GM12878 (cell line): ENCODE measurements around the gene TOX2. TPM values are rescaled to one million over a fixed set of nuclear protein-coding genes. Genes with fewer than 3 reads are reported as not detected.

Experiments
- ATAC-seq: fragments of 200-7000 bp; cut with Tn5 transposase; 3 replicates; pipeline ENCODE4 v1.9.1; 2020; ENCODE audit warnings: mild to moderate bottlenecking, moderate library complexity
- BruUV-seq: library from RNA; stranded (reverse); fragments of 400-500 nt; replicated peaks from 2 replicates; lab custom pipeline; 2021; lab: Mats Ljungman, UMichigan
- CTCF ChIA-PET: fragments of 300-600 bp; sonication (Branson Sonifier 250); formaldehyde crosslinking; extraction: SDS; loops from one replicate; lab custom pipeline; 2021; ENCODE audit warnings: inconsistent platforms; lab: Yijun Ruan, JAX
- POLR2A ChIA-PET: fragments of 350-600 bp; formaldehyde crosslinking; extraction: SDS; loops from one replicate; lab custom pipeline; 2021; ENCODE audit warnings: inconsistent platforms; lab: Charles Lee
- RAD21 ChIA-PET: fragments of 300-600 bp; sonication (Branson Sonifier 250); formaldehyde crosslinking; loops from one replicate; lab custom pipeline; 2023; ENCODE audit warnings: antibody characterized with exemption; ENCODE audit not compliant: unreplicated experiment; lab: Charles Lee
- SMC1A ChIA-PET: fragments of 300-600 bp; sonication (Branson Sonifier 250); formaldehyde crosslinking; loops from one replicate; lab custom pipeline; 2023; ENCODE audit not compliant: unreplicated experiment, uncharacterized antibody; lab: Charles Lee
- DNase-seq: peaks from one replicate; pipeline ENCODE4 v3.0.0-alpha.2; 2011; ENCODE audit warnings: low read depth, low spot score
- FAIRE-seq: peaks from 3 replicates; lab custom pipeline; 2011; peaks lifted over from hg19 to GRCh38; lab: Jason Lieb, UNC
- H2AFZ ChIP-seq: 2 replicates; pipeline ENCODE4 v1.6.0; 2011; ENCODE audit warnings: low read depth, low read length, control low read depth; ENCODE audit not compliant: control insufficient read depth
- H3K27ac ChIP-seq: 2 replicates; pipeline ENCODE4 v1.5.1; 2011; ENCODE audit warnings: control low read depth; ENCODE audit not compliant: control insufficient read depth, insufficient read depth
- H3K27me3 ChIP-seq, 2 experiments: replicated peaks in 1 of 2; 2 replicates each; pipeline versions ENCODE4 v1.6.0 to v1.6.1; 2011; ENCODE audit warnings: low read length in 1 of 2; ENCODE audit not compliant: control insufficient read depth in 2 of 2, insufficient read depth in 2 of 2
- H3K36me3 ChIP-seq, 2 experiments: 2 replicates each; pipeline ENCODE4 v1.5.1; 2011; ENCODE audit warnings: low read length in 1 of 2; ENCODE audit not compliant: control insufficient read depth in 2 of 2, insufficient read depth in 2 of 2
- H3K4me1 ChIP-seq: 2 replicates; pipeline ENCODE4 v1.6.1; 2011; ENCODE audit warnings: mild to moderate bottlenecking, low read length, moderate library complexity, mixed read lengths; ENCODE audit not compliant: control insufficient read depth, insufficient read depth
- H3K4me2 ChIP-seq: 2 replicates; pipeline ENCODE4 v1.6.0; 2011; ENCODE audit warnings: control low read depth; ENCODE audit not compliant: control insufficient read depth, insufficient read depth
- H3K4me3 ChIP-seq: fragments of 200-600 bp; sonication (generic); 2 replicates; pipeline ENCODE4 v1.5.1; 2016
- H3K79me2 ChIP-seq: 2 replicates; pipeline ENCODE4 v1.6.0; 2011; ENCODE audit warnings: low read length; ENCODE audit not compliant: control insufficient read depth, insufficient read depth
- H3K9ac ChIP-seq: 2 replicates; pipeline ENCODE4 v1.8.0; 2011; ENCODE audit warnings: low read length, control low read depth, mixed read lengths; ENCODE audit not compliant: control insufficient read depth, insufficient read depth
- H3K9me3 ChIP-seq: replicated peaks from 3 replicates; pipeline ENCODE4 v1.5.1; 2011; ENCODE audit warnings: mild to moderate bottlenecking, low read length; ENCODE audit not compliant: control insufficient read depth, insufficient read depth
- H4K20me1 ChIP-seq: 2 replicates; pipeline ENCODE4 v1.6.0; 2011; ENCODE audit not compliant: control insufficient read depth, insufficient read depth
- ATF3 ChIP-seq: IDR thresholded peaks from 2 replicates; pipeline ENCODE4 v1.6.1; 2011; ENCODE audit warnings: low read depth, mild to moderate bottlenecking, low read length, moderate library complexity, borderline replicate concordance; ENCODE audit errors: extremely low read depth
- BRCA1 ChIP-seq: IDR thresholded peaks from 2 replicates; pipeline ENCODE4 v1.6.1; 2011; ENCODE audit warnings: low read depth, low read length, improper control_type of control experiment
- HDAC6 ChIP-seq: fragments of 200-600 bp; sonication (generic); IDR thresholded peaks from one replicate; pipeline ENCODE4 v1.8.0; 2017; ENCODE audit warnings: antibody characterized with exemption; ENCODE audit not compliant: unreplicated experiment
- HDGF ChIP-seq: fragments of 450-650 bp; IDR thresholded peaks from 2 replicates; pipeline ENCODE4 v1.6.1; 2016; ENCODE audit warnings: antibody characterized with exemption
- IKZF1 ChIP-seq: fragments of 450-650 bp; conservative IDR thresholded peaks from 2 replicates; pipeline ENCODE4 v1.6.1; 2017; ENCODE audit warnings: antibody characterized with exemption, mild to moderate bottlenecking
- MEF2B ChIP-seq: fragments of 450-650 bp; IDR thresholded peaks from 2 replicates; pipeline ENCODE4 v1.6.1; 2018; ENCODE audit warnings: mild to moderate bottlenecking, moderate library complexity; ENCODE audit not compliant: partially characterized antibody, poor library complexity, severe bottlenecking
- MLLT1 ChIP-seq: fragments of 450-650 bp; IDR thresholded peaks from 2 replicates; pipeline ENCODE4 v1.6.1; 2016; ENCODE audit warnings: mild to moderate bottlenecking
- POLR2AphosphoS2 ChIP-seq: IDR thresholded peaks from 2 replicates; pipeline ENCODE4 v1.6.1; 2011; ENCODE audit warnings: low read depth, mild to moderate bottlenecking, low read length, improper control_type of control experiment, moderate library complexity
- WGBS: methylation state at CpG from one replicate; pipeline ENCODE4 v1.1.6; 2016; ENCODE audit warnings: low lambda C conversion rate; ENCODE audit not compliant: insufficient replicate concordance, insufficient coverage; ENCODE audit errors: missing lambda C conversion rate; 5-methylcytosine and 5-hydroxymethylcytosine counted together
- in situ Hi-C: fragments of 300-500 bp; cut with MboI; formaldehyde crosslinking; loops from 9 replicates; pipeline ENCODE4 v1.14.3; 2018; ENCODE audit warnings: mixed read lengths
- intact Hi-C: fragments of 100-400 bp; cut with micrococcal nuclease; formaldehyde crosslinking; loops from one replicate; pipeline ENCODE4 v1.14.2; 2022; ENCODE audit not compliant: unreplicated experiment
- polyA plus RNA-seq, 11 experiments: library from polyadenylated mRNA; depleted of rRNA in 4 of 11; unstranded in 6 of 11; stranded (reverse) in 5 of 11; fragments of >200 nt; fragmentation: Nextera tagmentation in 4 of 11; fragmentation: Illumina TruSeq in 1 of 11; extraction: Ambion mirVana in 4 of 11; extraction: Trizol in 1 of 11; gene quantifications; 1 replicate in 1 of 11; 2 replicates in 10 of 11; pipeline versions ENCODE4 v1.2.1 to v1.2.3, GENCODE V29; 2011 to 2016; ENCODE audit warnings: inconsistent platforms in 2 of 11, missing spikeins in 2 of 11, low read depth in 1 of 11
- total RNA-seq, 4 experiments: library from RNA; depleted of rRNA in 3 of 4; stranded (reverse); fragments of >200 nt in 3 of 4; fragmentation: Illumina TruSeq in 1 of 4; extraction: Trizol in 1 of 4; gene quantifications; 2 replicates each; pipeline versions ENCODE4 v1.2.1 to v1.2.3, GENCODE V29; 2013 to 2021
- TF ChIP-seq, protein P1 (sequence below): fragments of 450-650 bp; IDR thresholded peaks from 2 replicates; pipeline ENCODE4 v1.6.1; 2018; ENCODE audit warnings: mild to moderate bottlenecking, low read depth, moderate library complexity; ENCODE audit not compliant: partially characterized antibody

TOX2 gene
- total and polyA plus RNA-seq, 10 of the 15 experiments (the other 5 are each of a cell fraction or from before 2014, with no cell fraction given), result 2.6 to 40.5 (median 7.9) TPM

DNA sequence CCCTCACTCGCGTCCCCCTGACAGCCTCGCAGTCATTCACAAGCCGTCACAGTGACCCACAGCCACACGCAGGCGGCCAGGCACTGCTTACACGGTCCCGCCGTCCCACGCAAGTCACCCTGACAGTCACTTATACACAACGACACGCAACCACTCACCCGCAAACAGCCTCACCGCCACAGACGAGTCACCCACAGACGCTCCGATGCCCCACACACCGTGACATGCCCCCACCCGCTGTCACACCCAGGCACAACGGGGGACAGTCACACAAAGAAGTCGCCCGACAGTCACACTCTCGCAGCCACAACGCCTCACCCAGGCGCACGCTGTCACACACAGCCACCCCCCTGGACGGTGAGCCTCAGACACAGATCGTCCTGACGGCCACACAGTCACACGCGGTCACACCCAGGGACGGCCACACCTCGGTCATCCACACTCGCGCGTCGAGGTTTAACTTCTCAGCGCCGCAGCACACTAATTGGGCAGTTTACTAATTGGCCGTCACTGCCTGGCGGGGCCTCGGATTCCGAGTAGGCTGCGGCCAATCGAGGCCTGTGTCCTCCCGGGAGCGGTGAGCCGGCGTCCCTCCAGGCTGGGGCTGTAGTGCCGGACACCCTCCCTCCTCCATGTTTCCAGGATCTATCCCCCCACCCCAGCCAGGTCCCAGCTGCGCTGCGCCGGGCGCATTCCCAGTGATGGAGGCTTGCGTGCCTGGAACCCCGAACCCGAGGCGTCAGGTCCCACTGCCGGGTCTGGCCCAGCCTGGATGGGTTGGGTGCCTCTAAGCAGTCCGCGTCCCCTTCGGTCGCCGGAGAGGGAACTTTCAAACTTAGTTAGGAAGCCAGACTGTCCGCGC is 790 bp downstream of the TOX2 start (continued):
- TF ChIP-seq POLR2AphosphoS2, result no peak

DNA sequence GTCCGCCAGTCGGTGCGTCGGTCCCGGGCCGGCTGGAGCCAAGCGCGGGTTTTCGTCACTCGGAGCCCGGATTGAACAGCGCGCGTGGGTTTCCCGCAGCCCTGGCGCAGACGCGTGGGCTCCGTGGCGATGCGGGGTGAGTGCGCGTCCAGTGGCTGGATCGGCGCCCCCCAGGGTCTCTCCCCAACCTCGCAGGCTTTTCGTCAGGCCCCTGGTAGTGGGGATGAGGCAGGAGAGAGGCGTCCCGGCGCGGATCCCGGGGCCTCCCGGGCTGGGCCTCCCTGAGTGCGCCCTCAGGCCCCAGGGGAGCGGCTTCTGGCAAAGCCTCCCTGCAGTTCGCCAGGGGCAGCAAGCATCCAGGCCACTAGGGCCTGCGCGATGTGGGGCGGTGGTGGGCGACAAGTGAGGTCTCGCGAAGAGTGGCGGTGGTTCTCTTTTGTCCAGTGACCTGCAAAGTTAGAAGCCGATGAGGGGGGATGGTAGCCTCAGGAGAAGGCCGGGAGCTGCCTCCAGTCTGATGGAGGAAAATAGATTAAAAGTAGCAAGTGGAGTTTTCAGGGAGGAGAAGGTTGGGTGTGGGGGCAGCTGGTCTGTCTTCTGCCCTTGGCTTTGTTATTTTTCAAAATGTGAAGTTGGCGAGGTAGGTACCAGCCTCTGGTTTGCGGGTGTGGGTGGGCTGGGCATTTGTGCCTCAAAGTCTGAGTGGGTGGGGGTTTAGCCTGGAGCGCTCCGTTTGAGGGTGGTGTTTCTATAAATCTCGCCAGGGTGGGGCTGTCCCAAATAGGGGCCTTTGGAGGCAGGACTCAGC is 1.6 kb downstream of the TOX2 start:
- 6% methylated on average over 38 of the region's 50 CpGs for WGBS
- Histone ChIP-seq H3K4me2 (peak overlapping the region; percentile 89), H3K79me2 (no peaks in the 10 kb centered on the region), H3K27me3 (peaks cover 0 to 4% of the 10 kb centered on the region in 2 experiments; a peak in 2 of 4 replicates), H4K20me1 (no peaks in the 10 kb centered on the region; the same call in 1 of the 2 replicates), H3K27ac (peak overlapping the region; percentile 28; the same call in 1 of the 2 replicates), H3K4me1 (peaks cover 23% of the 10 kb centered on the region), H3K4me3 (peak overlapping the region; percentile 50; the same call in 1 of the 2 replicates), H3K9me3 (peaks cover 2% of the 10 kb centered on the region; the same call in 2 of the 3 replicates), H2AFZ (no peak overlapping the region; the same call in 1 of the 2 replicates), H3K9ac (peak overlapping the region; percentile 52; the same call in 1 of the 2 replicates), H3K36me3 (no peaks in the 10 kb centered on the region)
- ATAC-seq (peak; percentile 34), FAIRE-seq (no peak), DNase-seq (no peak)
- ChIA-PET POLR2A (interaction anchor here (0.6 to 3.3 kb wide), 11 partner anchors 9 to 459 kb away, joined by 3 to 13 read pairs (median 5); no protein-coding TSS in a partner anchor), SMC1A (interaction anchor here (0.7 to 7.5 kb wide), 10 partner anchors 10 to 166 kb away, joined by 3 to 68 read pairs (median 4); no protein-coding TSS in a partner anchor), RAD21 (interaction anchor here (1.0 to 6.8 kb wide), 11 partner anchors 12 to 205 kb away, joined by 3 to 57 read pairs (median 5); no protein-coding TSS in a partner anchor), CTCF (interaction anchor here (0.9 to 5.9 kb wide), 4 partner anchors 10 to 166 kb away, joined by 3 to 40 read pairs (median 6); no protein-coding TSS in a partner anchor)
- in situ Hi-C loops, result no loop called here
- intact Hi-C loops, result loop anchor here (5.0 kb wide), 2 partner anchors 74 to 166 kb away; no protein-coding TSS in a partner anchor
- BruUV-seq, result TSS peak; percentile 67
- 0 out of 2 replicates have a peak, but pooled peaks have one; percentile 12 for TF ChIP-seq HDGF
- no peak for TF ChIP-seq ATF3
- peak; percentile 9; the same call in 1 of the 2 replicates for TF ChIP-seq IKZF1
- peak; percentile 51 for TF ChIP-seq HDAC6
- TF ChIP-seq BRCA1, result no peak
- TF ChIP-seq, protein P1, sequence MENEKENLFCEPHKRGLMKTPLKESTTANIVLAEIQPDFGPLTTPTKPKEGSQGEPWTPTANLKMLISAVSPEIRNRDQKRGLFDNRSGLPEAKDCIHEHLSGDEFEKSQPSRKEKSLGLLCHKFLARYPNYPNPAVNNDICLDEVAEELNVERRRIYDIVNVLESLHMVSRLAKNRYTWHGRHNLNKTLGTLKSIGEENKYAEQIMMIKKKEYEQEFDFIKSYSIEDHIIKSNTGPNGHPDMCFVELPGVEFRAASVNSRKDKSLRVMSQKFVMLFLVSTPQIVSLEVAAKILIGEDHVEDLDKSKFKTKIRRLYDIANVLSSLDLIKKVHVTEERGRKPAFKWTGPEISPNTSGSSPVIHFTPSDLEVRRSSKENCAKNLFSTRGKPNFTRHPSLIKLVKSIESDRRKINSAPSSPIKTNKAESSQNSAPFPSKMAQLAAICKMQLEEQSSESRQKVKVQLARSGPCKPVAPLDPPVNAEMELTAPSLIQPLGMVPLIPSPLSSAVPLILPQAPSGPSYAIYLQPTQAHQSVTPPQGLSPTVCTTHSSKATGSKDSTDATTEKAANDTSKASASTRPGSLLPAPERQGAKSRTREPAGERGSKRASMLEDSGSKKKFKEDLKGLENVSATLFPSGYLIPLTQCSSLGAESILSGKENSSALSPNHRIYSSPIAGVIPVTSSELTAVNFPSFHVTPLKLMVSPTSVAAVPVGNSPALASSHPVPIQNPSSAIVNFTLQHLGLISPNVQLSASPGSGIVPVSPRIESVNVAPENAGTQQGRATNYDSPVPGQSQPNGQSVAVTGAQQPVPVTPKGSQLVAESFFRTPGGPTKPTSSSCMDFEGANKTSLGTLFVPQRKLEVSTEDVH, result no peak
- peak; percentile 69 for TF ChIP-seq MEF2B
- peak; percentile 92 for TF ChIP-seq MLLT1
